ENCODE measurements around the gene TCAF1.
"Not testable (repeated sequence)": the region's sequence is repeated elsewhere in the genome, so short reads cannot be mapped to it uniquely, and the experiment has no call there.

TCAF1 gene

GRCh38 chr7:143841696-143842095, 60.3 kb downstream of the TCAF1 start:
- not testable (repeated sequence) for H3K36me3 ChIP-seq (ENCODE audit: control insufficient read depth, insufficient read depth, low read length); H3K4me3 ChIP-seq (ENCODE audit: low read depth, low read length); H3K9me3 ChIP-seq (ENCODE audit: control insufficient read depth, insufficient read depth, low read length); H3K27me3 ChIP-seq (ENCODE audit: control insufficient read depth, insufficient read depth, low read length); H3K4me1 ChIP-seq (ENCODE audit: control insufficient read depth, insufficient read depth, low read length); H3K9ac ChIP-seq (ENCODE audit: low read depth, low read length)

GRCh38 chr7:143840062-143840461, 61.9 kb downstream of the TCAF1 start:
- not testable (repeated sequence) for H3K4me1 ChIP-seq (ENCODE audit: control insufficient read depth, insufficient read depth, low read length); H3K9ac ChIP-seq (ENCODE audit: low read depth, low read length); H3K9me3 ChIP-seq (ENCODE audit: control insufficient read depth, insufficient read depth, low read length); H3K27me3 ChIP-seq (ENCODE audit: control insufficient read depth, insufficient read depth, low read length); H3K4me3 ChIP-seq (ENCODE audit: low read depth, low read length); H3K36me3 ChIP-seq (ENCODE audit: control insufficient read depth, insufficient read depth, low read length)

DNA sequence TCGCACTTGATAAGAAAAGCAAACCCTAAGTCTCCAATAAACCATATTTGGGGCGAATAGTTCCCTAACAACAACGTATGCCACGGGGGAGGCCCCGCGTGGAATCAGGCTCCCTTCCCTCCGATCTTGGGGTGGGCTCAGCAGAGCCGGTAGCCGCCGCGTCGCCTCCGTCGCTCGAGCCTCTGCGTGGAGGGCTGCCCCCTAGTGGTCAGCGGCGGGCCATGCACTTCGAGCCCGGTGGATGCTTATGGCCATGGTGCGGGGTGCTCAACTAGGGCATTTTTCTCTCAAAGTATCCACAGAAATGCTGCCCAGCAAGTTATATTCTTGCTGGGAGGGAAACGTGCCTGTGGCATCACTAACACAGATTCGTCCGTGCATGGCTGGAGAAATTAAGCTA, 64.8 kb downstream of the TCAF1 start:
- not testable (repeated sequence) for H3K27me3 ChIP-seq (ENCODE audit: control insufficient read depth, insufficient read depth, low read length); H3K9me3 ChIP-seq (ENCODE audit: control insufficient read depth, insufficient read depth, low read length); H3K4me1 ChIP-seq (ENCODE audit: control insufficient read depth, insufficient read depth, low read length); H3K4me3 ChIP-seq (ENCODE audit: low read depth, low read length); H3K36me3 ChIP-seq (ENCODE audit: control insufficient read depth, insufficient read depth, low read length); H3K9ac ChIP-seq (ENCODE audit: low read depth, low read length)

GRCh38 chr7:143836622-143837021, 65.4 kb downstream of the TCAF1 start:
- H3K4me1 ChIP-seq (ENCODE audit: control insufficient read depth, insufficient read depth, low read length); H3K9ac ChIP-seq (ENCODE audit: low read depth, low read length); H3K27me3 ChIP-seq (ENCODE audit: control insufficient read depth, insufficient read depth, low read length); H3K4me3 ChIP-seq (ENCODE audit: low read depth, low read length); H3K9me3 ChIP-seq (ENCODE audit: control insufficient read depth, insufficient read depth, low read length); H3K36me3 ChIP-seq (ENCODE audit: control insufficient read depth, insufficient read depth, low read length): not testable (repeated sequence)

- not testable (repeated sequence) for H3K9ac ChIP-seq (ENCODE audit: low read depth, low read length); H3K4me3 ChIP-seq (ENCODE audit: low read depth, low read length)
Measured at GRCh38 chr7:143836088-143836487, 65.9 kb downstream of the TCAF1 start.

GRCh38 chr7:143826578-143826977, 75.4 kb downstream of the TCAF1 start:
- H3K9me3 ChIP-seq (ENCODE audit: control insufficient read depth, insufficient read depth, low read length); H3K9ac ChIP-seq (ENCODE audit: low read depth, low read length); H3K4me3 ChIP-seq (ENCODE audit: low read depth, low read length); H3K36me3 ChIP-seq (ENCODE audit: control insufficient read depth, insufficient read depth, low read length); H3K4me1 ChIP-seq (ENCODE audit: control insufficient read depth, insufficient read depth, low read length); H3K27me3 ChIP-seq (ENCODE audit: control insufficient read depth, insufficient read depth, low read length): not testable (repeated sequence)

More at GRCh38 chr7:143836088-143836487, 65.9 kb downstream of the TCAF1 start:
- H3K4me1 ChIP-seq (ENCODE audit: control insufficient read depth, insufficient read depth, low read length); H3K36me3 ChIP-seq (ENCODE audit: control insufficient read depth, insufficient read depth, low read length); H3K27me3 ChIP-seq (ENCODE audit: control insufficient read depth, insufficient read depth, low read length); H3K9me3 ChIP-seq (ENCODE audit: control insufficient read depth, insufficient read depth, low read length): not testable (repeated sequence)

GRCh38 chr7:143824295-143825135, 77.5 kb downstream of the TCAF1 start:
- H3K36me3 ChIP-seq (ENCODE audit: control insufficient read depth, insufficient read depth, low read length); H3K9ac ChIP-seq (ENCODE audit: low read depth, low read length); H3K4me3 ChIP-seq (ENCODE audit: low read depth, low read length); H3K4me1 ChIP-seq (ENCODE audit: control insufficient read depth, insufficient read depth, low read length); H3K27me3 ChIP-seq (ENCODE audit: control insufficient read depth, insufficient read depth, low read length); H3K9me3 ChIP-seq (ENCODE audit: control insufficient read depth, insufficient read depth, low read length): not testable (repeated sequence)

- not testable (repeated sequence) for H3K4me3 ChIP-seq (ENCODE audit: low read depth, low read length); H3K9ac ChIP-seq (ENCODE audit: low read depth, low read length); H3K4me1 ChIP-seq (ENCODE audit: control insufficient read depth, insufficient read depth, low read length); H3K9me3 ChIP-seq (ENCODE audit: control insufficient read depth, insufficient read depth, low read length); H3K36me3 ChIP-seq (ENCODE audit: control insufficient read depth, insufficient read depth, low read length); H3K27me3 ChIP-seq (ENCODE audit: control insufficient read depth, insufficient read depth, low read length)
Measured at GRCh38 chr7:143823634-143824294, 78.2 kb downstream of the TCAF1 start.

DNA sequence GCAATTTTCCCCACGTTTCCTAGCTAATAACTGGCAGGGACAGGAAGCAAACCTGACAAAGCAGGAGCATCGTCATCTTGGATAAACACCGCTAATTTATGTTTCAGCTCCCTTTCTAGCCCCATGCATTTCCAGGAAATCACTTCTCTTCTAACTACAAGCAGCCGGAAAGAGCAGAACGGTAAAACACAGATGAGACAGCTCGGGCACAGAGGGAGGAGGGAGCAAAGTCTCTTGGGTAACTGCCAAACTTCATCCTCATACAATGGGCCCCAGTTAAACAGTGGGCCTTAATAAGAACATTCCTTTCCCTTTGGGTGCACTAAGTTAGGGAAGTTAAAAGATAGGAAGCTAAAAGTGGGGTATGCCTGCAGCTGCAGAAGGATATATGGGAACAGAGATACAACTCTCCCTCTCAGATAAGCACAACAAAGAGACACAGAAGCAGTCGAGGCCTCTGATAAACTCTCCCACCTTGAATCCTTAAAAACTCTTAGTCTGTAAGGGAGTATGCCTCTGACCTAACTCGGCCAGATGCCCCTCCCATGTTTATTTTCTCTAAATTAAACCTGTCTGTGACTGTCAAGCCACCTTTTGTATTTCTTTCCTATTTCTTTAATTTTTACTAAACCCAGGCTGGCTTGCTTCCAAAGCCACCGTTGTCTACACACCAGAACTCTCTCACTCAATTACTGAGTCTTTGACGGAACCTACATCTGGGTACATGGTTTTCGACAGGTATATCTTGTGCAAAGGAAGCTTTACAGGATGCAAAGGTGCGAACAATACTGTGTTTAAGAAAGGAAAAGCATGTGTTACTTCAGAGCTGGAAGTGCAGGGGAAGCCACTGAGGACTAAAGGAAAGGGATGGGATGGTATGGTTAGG, 80.3 kb downstream of the TCAF1 start:
- H3K36me3 ChIP-seq (ENCODE audit: control insufficient read depth, insufficient read depth, low read length); H3K9me3 ChIP-seq (ENCODE audit: control insufficient read depth, insufficient read depth, low read length); H3K4me3 ChIP-seq (ENCODE audit: low read depth, low read length); H3K9ac ChIP-seq (ENCODE audit: low read depth, low read length); H3K4me1 ChIP-seq (ENCODE audit: control insufficient read depth, insufficient read depth, low read length); H3K27me3 ChIP-seq (ENCODE audit: control insufficient read depth, insufficient read depth, low read length): not testable (repeated sequence)

- H3K4me1 ChIP-seq (ENCODE audit: control insufficient read depth, insufficient read depth, low read length); H3K27me3 ChIP-seq (ENCODE audit: control insufficient read depth, insufficient read depth, low read length); H3K9me3 ChIP-seq (ENCODE audit: control insufficient read depth, insufficient read depth, low read length); H3K36me3 ChIP-seq (ENCODE audit: control insufficient read depth, insufficient read depth, low read length); H3K9ac ChIP-seq (ENCODE audit: low read depth, low read length); H3K4me3 ChIP-seq (ENCODE audit: low read depth, low read length): not testable (repeated sequence)
Measured at GRCh38 chr7:143817873-143818272, 84.1 kb downstream of the TCAF1 start.

- not testable (repeated sequence) for H3K4me1 ChIP-seq (ENCODE audit: control insufficient read depth, insufficient read depth, low read length); H3K9me3 ChIP-seq (ENCODE audit: control insufficient read depth, insufficient read depth, low read length); H3K4me3 ChIP-seq (ENCODE audit: low read depth, low read length); H3K9ac ChIP-seq (ENCODE audit: low read depth, low read length); H3K36me3 ChIP-seq (ENCODE audit: control insufficient read depth, insufficient read depth, low read length); H3K27me3 ChIP-seq (ENCODE audit: control insufficient read depth, insufficient read depth, low read length)
Measured at GRCh38 chr7:143816471-143817133, 85.4 kb downstream of the TCAF1 start.
